ENCODE results near the gene ZNF385A.
"Not testable (repeated sequence)": the region's sequence is repeated elsewhere in the genome, so short reads cannot be mapped to it uniquely, and the experiment has no call there.

ZNF385A gene

DNA sequence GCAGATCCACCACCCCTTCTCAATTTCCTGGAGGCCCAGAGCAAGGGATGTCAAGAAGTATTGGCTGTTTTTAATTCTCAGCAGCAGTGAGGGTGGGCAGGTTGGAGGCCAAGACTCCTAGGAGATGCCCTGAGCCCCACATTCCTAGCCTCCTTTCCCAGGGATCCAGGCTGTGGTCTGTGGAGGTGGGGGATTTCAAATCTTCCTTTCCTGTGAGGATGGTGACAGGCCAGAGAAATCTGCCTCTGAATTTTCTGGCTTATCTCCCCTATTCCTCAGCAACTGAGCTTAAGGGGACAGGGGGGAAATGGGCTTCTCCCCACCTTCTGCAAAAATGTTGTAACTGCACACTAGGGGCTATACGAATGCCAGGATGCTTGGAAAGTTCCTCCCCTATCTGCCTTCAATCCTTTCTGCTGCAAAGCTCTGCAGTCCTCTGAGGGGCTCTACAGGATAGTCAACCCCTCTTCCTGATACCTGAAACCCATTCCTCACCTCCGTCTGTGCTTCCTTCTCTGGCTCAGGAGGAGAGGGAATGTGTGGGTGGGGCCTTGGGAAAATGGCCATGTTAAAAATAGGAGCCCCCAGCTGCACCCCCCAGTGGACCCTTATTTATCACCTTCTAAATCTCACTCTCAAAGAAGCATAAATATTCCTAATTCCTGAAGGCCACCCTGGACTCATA lies 26.9 kb downstream of the ZNF385A start:
- DNase-seq (ENCODE audit: low read depth, low spot score) = no peak

DNA sequence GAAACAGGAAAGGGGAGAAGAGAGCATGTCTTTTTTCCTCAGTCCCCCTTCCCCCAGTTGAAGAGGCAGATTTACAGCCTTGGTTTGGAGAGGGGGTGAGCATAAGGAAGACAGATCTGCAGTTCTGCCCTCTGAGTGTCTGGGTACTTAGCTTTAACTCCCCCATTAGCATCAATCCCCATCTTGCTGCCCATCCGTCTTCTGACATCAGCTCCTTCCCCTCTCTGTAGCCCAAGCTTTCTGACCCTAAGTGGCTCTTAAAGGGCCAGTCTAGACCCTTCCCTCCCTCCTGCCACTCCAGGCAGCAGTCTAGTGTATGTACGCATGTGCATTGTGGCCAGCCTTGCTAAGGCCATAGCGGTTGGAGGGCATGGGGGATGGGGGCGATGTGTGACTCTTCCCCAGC lies 27.6 kb downstream of the ZNF385A start:
- no peak for DNase-seq (ENCODE audit: low read depth, low spot score)

DNA sequence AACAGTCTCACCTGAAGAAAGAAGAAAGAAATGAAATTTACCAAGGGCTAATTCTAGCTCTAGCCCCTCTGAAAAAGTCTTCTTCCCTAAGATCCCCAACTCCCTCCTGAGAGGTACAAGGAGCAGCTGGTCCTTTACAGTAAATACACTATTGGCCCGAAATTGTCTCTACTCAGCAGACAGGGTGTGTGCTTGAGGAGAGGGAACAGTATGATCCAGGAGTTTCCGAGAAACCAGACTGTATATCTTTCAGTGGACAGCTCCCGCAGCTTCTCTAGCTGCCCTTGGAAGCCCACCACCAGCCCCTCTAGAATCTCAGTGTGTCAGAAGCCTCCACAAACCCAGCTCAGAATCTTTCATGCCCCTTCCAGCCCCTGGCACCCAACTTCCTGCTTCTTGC lies 28.3 kb downstream of the ZNF385A start:
- no peak for DNase-seq (ENCODE audit: low read depth, low spot score)

DNA sequence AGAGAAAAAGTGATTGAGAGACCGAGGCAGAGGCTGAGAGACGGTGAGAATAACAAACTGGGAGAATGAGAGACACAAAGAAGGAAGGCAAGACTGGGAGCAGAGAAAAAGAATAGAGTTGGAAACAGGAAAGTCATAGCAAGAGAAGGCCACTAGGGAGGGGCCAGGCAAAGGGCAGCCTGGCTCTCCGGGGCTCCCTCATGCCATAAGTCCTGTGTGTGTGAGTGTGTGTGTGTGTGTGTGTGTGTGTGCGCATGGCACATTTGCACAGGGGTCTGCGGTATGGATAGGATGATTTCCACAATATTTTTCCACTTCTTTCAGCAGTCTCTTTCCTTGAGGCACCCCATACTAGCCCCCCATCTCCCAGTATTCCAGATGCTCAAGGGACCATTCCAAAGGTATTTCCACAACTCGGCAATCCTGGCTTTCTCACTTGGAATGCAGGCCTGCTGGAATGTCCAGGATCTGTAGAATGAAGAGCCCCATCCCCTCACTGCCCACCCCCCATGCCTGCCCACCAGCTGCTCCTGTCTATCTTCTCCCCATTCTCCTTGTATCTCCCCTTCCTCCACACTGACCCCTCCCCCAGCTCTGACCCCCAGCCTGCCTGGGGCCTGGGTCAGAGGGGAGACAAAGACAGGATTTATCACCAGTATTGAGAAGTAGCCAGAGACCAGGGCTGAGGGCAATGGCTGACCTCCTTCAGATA lies 29.3 kb downstream of the ZNF385A start:
- DNase-seq (ENCODE audit: low read depth, low spot score) = no peak

DNA sequence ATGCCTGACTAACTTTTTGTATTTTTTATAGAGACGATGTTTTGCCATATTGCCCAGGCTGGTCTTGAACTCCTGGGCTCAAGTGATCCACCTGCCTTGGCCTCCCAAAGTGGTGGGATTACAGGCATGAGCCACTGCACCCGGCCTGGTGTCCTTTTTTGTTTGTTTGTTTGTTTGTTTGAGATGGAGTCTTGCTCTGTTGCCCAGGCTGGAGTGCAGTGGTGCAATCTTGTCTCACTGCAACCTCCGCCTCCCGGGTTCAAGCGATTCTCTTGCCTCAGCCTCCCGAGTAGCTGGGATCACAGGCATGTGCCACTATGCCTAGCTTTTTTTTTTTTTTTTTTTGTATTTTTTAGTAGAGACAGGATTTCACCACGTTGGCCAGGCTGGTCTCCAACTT lies 30.3 kb downstream of the ZNF385A start:
- DNase-seq (ENCODE audit: low read depth, low spot score) = not testable (repeated sequence)

DNA sequence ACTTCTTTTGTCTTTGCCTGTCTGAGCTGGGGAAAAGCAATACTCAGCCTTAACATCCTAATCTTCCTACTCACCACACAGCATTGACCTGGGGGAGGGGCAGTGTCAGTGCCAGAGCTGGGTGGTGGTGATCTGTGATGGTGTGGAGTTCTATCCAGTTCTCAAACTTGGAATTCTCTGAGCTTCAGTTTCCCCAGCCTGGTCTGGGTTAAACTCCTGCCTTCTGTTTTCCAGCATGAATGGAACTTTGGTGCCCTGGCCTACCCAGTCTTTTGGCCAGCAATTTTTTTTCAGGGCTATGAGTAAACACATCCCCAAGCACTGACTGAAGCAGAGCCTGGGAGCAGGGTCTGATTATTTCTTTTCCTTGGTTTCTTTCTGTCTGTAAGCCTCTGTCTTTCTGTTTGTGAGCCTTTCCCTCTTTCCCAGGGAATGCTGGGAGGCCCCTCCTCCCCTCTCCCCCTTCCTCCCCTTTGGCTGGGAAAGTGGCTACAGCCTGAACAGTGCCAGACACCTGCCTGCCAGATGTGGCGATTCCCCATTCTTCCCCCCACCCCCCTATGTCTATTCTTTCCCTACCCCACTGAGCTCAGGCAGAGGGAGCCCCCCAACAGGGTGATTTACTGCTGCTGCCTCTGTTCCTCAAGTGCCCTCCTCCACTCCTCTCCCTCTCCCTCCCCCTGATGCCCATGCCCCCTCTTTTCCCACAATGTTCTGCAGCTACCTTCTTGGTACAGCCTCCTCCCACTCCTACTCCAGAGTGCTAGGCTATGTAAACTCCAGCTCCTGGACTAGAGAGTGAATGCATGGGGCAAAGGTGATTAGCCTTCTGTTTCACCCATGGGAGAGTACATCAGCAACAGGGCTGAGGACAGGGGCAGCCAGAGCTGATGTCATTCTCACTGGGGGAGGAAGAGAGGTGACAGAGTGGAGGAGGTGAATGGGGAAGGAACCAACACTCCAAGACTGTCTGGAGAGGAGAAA lies 31.4 kb downstream of the ZNF385A start:
- DNase-seq (ENCODE audit: low read depth, low spot score) = no peak

DNA sequence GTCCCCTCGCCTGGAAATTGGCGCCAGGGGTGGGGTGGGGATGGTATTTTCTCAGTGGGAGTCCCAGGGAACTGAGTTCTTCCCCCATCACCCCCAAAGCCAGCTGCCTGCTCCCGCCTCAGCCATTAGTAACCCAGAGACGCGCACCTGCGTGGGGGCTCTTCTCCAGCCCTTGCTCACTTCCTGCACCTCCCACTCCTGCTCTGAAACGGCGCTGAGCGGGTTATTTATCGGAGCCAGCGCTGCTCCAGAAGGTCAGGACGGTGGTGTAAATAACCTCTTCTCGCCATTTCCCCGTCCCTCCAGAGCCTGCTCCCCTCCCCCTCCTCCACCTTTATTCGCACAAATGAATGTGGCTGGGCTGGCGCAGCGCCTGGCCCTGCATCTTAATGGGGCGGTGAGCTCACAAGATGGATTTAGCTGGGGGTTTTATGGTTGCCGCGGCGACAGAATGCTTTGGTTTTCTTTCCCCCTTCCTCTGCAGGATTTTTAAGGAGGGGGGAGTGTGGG lies 32.5 kb downstream of the ZNF385A start:
- no peak for DNase-seq (ENCODE audit: low read depth, low spot score)

DNA sequence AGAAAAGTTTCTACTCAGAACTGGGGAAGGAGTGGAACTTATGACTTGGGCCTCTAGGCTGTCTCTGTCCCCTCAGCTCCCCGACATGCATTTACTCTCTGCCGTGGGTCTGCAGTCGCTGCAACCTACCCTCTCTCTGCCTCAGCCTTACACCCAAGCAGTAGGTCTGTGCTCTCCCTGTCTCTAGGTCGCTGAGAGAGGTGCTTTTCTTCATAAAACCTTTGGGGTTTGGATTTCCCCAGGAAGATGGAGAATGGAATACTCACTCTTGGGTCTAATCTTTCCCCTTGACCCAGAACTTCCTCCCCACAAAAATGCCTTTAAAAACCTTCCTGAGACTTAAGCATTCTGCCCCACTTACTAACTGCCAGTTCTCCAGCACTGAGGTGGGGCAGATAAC lies 33.2 kb downstream of the ZNF385A start:
- no peak for DNase-seq (ENCODE audit: low read depth, low spot score)

DNA sequence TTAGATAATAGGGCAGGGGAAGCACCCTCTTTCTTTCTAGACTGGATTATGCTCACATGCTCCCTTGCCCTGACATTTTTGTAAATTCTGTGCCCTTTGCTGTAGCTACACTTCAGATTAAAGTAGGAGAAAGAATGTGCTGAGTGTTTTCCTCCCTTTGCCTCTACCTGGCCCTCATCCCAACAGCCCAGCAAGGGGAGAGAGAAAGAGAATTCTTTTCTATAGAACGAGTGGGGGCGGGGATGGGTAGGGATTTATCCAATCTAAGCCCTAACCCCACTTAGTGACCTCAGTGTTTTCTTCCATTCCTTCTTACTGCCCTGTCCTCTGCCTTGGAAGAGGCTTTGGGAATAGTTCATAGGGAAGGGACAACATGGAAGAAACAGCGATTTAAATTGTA lies 33.8 kb downstream of the ZNF385A start:
- DNase-seq (ENCODE audit: low read depth, low spot score) = no peak

DNA sequence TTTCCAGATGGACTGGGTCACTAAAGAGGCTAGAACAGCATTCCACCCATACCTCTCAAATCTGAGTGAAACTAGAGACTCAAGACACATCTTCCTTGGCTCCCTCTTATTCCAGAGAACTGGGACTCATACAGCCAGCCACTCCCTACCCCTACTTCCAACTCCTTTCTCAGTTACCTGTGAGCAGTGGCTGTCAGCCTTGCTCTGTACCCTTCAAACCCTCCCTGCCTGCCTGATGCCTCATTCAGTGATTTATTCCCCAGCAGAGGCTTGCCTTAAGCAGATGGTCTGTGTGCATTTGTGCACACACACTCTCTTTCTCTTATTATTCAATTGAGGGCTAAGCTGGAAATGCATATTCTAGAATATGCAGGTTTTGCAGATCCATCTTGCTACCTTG lies 34.9 kb downstream of the ZNF385A start:
- DNase-seq (ENCODE audit: low read depth, low spot score) = no peak

DNA sequence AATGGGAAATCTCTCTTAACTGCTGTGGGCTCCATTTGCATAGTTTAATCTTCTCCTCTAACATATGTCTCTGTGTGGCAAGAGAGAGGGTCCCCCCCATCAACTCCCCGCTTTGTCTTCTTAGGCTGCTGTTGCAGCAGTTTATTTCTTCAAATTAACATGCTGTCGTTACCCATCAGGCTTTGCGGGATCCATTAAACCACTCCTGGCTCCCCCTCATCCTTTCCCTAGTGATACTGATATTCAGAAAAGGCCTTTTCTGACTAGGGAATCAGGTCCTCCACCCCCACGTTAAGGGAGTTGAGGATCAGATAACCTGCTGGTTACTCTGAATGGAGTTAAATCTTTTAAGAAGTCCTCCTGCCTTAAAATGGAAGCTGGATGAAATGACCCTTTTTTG lies 35.5 kb downstream of the ZNF385A start:
- DNase-seq (ENCODE audit: low read depth, low spot score) = no peak

DNA sequence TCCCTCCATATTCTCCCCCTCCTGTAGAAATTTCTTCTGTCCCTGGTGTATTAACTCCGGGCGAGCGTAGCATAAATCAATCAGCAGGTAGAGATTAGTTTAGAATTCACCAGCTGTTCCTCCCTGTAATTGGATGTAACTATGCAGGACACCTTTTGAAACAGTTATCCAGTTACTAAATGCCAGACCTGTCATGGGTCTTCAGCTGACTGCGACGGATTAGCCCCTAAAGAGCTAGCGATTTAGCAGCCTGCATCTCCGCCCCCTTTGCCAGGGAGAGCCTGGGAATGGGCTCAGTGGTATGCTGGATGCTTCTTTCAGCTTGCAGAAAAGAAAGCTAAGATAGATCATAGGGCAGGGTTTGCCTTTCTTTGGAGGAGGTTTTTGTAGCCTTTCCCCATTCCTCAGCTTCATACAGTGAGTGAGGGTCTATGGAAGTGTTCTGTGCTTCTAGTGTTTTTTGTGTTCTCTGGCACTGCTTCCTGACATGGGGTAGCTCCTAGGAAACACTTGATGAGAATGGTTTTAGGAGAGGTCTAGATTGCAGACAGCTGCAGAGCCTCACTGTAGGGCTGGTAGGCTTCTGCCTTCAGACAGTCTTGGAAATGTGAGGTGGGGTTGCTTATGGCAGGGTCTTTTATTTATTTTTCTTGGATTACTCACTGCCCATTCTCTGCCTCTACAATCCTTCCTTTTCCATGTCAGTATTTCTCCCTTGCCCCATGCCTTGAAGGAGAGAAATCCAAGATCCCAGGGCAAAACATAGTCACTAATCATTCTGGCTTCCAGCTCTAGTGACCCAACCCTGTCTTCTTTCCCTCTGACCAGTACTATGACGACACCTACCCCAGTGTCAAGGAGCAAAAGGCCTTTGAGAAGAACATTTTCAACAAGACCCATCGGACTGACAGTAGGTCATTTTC lies 42.9 kb downstream of the ZNF385A start:
- DNase-seq (ENCODE audit: low read depth, low spot score) = no peak

DNA sequence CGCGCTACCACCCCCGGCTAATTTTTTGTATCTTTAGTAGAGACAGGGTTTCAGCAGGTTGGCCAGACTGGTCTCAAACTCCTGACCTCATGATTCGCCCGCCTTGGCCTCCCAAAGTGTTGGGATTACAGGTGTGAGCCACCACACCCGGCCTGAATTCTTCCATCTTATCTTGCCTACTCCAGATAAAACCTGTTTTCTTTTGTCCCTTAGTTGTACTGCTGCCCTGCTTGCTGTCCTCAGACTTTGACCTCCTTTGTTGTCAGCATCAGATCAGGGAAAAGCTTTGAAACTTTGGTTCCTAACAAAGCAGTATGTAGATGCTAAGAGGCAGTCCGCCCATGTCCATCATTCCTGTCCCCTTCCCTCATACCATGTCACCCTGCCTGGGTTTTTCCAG lies 43.7 kb downstream of the ZNF385A start:
- no peak for DNase-seq (ENCODE audit: low read depth, low spot score)

DNA sequence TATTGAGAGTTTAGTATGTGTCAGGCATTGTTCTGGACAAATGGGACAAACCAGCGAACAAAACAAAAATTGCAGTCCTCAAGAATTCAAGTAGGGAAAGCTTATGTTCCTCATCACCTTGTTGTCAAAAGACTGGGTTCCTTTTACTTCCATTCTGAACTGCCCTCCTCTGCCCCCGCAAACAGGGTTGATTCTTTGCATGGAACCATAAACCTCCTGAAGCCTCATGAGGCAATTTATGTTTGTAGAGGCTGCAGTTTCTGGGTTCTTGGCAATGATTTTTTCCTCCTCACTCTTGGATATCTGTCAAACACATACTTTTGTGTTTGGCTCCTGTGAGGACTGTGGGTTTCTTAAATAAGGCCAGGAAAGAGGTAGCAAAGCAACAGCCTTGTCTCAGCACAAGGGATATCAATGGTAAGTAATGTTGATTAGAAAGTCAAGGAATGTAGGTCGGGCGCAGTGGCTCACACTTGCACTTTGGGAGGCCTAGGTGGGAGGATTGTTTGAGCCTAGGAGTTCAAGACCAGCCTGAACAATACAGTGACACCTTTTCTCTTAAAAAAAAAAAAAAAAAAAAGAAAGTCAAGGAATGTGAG lies 45.7 kb downstream of the ZNF385A start:
- no peak for DNase-seq (ENCODE audit: low read depth, low spot score)

DNA sequence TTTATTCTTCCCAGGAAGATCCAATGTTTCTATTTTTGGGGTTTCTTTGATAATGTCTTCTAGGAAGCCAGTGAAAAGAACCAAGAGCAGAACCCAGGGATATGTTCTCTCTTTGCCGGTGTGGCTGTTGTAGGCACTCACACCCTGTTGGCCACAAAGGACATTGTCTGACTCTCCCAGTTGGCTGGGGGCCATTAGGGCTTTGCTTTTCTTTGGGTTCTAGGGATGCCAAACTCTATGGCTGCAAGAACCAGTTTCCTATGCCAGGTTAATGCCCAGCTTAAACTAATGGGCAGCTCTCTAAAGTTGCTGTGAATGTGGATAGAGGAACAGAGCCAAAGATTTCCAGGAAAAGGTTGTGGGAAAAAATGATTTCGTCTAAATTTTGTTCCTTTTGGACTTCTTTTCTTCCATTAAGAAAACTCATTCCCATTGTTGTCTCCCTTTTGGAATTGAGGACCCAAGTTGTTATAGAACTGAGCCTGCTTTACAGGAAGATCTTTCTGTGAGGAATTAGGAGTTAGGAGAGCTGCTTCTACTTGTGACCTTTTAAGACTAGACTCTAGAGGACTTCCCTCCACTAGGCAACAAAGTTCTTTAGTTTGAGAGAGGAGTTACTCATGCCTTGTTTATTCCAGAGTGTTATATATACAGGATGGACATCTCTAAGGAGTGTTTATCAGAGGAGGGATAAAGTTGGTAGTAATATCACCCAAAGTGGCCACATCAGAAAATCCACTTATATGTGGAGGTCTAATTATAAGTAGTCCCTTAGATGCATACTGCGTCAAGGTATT lies 46.5 kb downstream of the ZNF385A start:
- DNase-seq (ENCODE audit: low read depth, low spot score) = no peak

DNA sequence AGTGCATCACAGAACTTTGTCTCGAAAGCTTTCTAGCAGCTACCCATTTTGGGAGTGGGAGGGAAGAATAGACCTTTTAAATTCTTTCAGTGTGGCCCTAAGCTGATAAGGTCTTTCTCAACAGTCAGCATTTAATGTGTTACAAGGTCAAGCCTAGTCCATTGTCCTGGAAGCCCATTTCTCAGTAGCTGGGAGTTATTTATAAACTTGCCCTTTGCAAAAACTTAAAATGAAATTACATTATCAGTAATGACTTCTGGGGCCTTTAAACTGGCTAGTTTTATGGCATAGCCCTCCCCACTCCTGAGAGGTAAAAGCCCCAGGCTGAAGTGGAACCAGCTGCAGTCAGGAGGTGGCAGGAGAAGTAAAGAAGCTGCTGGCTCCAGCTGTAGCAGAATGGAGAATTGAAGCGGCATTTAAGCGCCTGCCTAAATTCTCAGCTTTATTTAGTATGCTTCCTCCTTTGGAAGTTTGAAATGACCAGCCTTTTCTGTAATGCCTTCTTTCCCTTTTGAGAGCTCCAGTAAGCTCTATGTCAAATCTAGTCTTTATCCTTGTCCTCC lies 47.2 kb downstream of the ZNF385A start:
- no peak for DNase-seq (ENCODE audit: low read depth, low spot score)

DNA sequence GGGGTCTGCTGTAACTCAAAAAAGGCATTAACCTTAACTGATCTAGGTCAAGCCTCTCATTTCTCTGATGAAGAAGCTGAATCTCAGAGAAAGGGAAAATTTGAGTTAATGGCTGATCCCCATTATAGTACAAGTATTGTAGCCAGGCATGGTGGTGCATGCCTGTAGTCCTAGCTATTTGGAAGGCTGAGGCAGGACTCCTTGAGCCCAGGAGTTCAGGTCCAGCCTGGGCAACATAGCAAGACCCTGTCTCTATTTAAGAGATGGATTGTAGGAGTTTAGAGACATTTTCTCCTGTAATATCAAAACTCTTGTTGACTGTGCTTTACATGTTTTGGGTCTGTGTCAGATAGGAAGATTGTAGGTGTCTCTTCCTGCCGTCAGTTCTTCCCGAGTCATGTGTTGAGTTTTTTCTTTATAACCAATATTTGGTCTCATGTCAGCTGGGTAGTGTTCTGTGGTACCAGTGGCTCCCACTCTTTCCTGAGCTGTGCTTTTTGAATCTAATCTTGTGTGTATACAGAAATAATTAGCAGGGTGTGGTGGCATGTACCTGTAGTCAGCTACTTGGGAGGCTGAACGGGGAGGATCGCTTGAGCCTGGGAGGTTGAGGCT lies 51.0 kb downstream of the ZNF385A start:
- no peak for DNase-seq (ENCODE audit: low read depth, low spot score)

DNA sequence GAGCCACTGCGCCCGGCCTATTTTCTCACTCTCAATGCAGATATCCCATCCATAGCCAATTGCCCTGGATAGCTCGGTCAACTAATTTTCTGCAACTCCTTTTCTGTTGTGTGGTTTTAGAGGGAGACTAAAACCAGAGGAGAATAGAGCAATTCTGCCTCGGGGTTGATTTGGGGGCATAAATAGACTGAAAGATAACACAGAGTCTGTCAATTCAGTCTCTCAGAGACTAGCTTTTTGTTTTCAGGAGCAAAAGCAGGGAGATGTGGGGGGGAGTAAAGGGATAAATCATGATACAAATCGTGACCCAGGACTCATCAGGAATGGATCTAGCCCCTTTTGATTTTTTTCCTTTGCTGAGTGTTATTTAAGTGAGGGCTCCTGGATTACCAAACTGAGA lies 53.1 kb downstream of the ZNF385A start:
- no peak for DNase-seq (ENCODE audit: low read depth, low spot score)

DNA sequence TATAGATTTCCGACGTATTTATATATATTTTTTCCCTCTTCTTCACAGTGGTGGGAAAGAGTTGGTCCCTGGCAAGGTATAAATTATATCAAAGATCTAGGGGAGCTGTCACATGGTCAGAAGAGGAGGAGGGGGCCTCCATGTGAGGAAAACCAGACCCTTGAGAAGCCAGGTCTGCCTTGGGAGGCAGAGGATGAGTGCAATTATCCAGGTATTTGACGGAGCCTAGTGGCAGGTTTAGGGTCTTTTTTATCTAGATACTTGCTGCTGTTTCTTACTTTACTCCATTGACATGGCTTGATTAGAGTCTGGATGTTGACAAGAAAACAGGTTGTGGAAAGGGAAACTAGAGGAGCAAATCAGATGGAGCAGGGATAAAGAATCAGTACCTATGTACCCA lies 54.1 kb downstream of the ZNF385A start:
- DNase-seq (ENCODE audit: low read depth, low spot score) = no peak

All from activated naive CD8-positive, alpha-beta T cell treated with anti-CD3 and anti-CD28 coated beads, Interleukin-2, amount 50 U/mL, for 16 hours (primary cell).